ENCODE data around the gene ORC5.
"Not testable (repeated sequence)": the region's sequence is repeated elsewhere in the genome, so short reads cannot be mapped to it uniquely, and the experiment has no call there.

ORC5 gene

GRCh38 chr7:104192434-104192833 lies 15.4 kb downstream of the ORC5 start:
- DNase-seq (ENCODE audit: low read depth), result no peak

- DNase-seq (ENCODE audit: low read depth), result peak; percentile 17
These were observed 22.5 kb downstream of the ORC5 start for GRCh38 chr7:104185346-104185745.

DNA sequence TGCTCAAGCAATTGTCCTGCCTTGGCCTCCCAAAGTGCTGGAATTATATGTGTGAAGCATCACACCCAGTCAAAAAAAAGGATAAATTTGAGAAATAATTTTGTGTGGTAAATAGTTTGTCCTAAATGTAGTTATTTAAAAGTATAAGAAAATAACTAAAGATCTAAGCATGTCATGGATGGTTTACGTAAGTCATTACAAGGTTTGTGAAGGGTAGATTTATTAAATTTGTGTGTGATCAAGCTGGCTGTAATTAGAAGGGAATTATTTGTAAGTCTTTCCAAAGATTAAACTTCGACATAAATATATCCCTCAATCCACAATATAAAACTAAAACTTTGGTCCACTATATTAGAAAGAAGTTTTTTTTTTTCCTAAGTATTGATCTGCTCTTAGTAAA lies 28.6 kb downstream of the ORC5 start:
- no peak for DNase-seq (ENCODE audit: low read depth)

DNA sequence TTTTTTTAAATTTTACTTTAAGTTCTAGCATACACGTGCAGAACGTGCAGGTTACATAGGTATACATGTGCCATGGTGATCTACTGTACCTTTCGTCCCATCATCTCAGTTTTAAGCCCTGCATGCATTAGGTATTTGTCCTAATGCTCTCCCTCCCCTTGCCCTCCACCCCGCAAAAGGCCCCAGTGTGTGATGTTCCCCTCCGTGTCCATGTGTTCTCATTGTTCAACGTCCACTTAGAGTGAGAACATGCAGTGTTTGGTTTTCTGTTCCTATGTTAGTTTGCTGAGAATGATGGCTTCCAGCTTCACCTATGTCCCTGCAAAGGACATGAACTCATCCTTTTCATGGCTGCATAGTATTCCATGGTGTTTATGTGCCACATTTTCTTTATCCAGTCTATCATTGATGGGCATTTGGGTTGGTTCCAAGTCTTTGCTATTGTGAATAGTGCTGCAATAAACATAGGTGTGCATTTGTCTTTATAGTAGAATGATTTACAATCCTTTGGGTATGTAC lies 30.2 kb downstream of the ORC5 start:
- DNase-seq (ENCODE audit: low read depth), result not testable (repeated sequence)

DNA sequence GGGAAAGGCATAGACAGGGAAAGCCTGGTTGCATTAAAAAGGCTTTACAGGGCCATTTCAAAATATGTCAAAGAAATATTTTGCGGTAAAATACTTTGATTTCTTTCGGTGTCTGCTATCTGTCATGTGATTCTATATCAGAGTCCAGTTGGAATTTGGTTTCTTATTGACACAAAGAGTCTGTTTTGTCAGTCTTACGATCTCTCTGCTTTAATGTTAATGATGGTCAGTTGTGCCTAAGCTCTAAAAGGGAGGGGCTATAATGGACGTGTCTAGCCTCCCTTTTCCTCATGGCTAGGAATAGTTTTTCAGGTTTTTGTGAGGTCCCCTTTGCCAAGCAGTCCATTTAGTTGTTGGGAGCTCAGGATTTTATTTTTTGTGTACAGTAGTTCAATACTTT lies 31.5 kb downstream of the ORC5 start:
- DNase-seq (ENCODE audit: low read depth), result no peak

GRCh38 chr7:104175361-104175984 lies 32.3 kb downstream of the ORC5 start:
- no peak for DNase-seq (ENCODE audit: low read depth)

- no peak for DNase-seq (ENCODE audit: low read depth)
These were observed 33.0 kb downstream of the ORC5 start for GRCh38 chr7:104174798-104175197.

GRCh38 chr7:104162081-104162480 lies 45.7 kb downstream of the ORC5 start:
- no peak for DNase-seq (ENCODE audit: low read depth)

GRCh38 chr7:104161244-104161643 lies 46.6 kb downstream of the ORC5 start:
- DNase-seq (ENCODE audit: low read depth), result no peak

- DNase-seq (ENCODE audit: low read depth), result peak; percentile 32
These were observed 47.4 kb downstream of the ORC5 start for GRCh38 chr7:104160375-104160774.

DNA sequence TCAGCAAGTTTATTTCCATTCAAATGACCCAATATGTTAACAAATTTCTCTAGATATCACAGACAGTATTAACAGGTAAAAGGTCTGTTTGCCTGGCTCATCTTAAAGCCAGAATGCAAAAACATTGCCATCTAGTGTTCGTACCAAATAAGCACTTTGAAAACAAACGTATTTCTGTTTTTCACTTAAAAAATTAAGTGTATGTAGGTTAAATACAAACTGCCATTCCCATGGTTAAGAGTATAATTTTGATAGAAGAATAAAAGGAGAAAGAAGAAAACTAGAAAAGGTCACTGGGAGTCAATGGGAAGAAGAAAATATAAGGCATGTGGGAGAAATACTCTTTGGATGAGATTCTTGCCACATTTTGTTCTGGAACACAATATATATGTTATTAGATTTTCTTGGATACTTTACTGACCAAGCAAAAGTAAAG lies 51.0 kb downstream of the ORC5 start:
- DNase-seq (ENCODE audit: low read depth), result peak; percentile 45

- DNase-seq (ENCODE audit: low read depth), result no peak
These were observed 54.5 kb downstream of the ORC5 start for GRCh38 chr7:104153287-104153686.

GRCh38 chr7:104152468-104152867 lies 55.3 kb downstream of the ORC5 start:
- no peak for DNase-seq (ENCODE audit: low read depth)

GRCh38 chr7:104150470-104150869 lies 57.3 kb downstream of the ORC5 start:
- no peak for DNase-seq (ENCODE audit: low read depth)

GRCh38 chr7:104149822-104150221 lies 58.0 kb downstream of the ORC5 start:
- no peak for DNase-seq (ENCODE audit: low read depth)

DNA sequence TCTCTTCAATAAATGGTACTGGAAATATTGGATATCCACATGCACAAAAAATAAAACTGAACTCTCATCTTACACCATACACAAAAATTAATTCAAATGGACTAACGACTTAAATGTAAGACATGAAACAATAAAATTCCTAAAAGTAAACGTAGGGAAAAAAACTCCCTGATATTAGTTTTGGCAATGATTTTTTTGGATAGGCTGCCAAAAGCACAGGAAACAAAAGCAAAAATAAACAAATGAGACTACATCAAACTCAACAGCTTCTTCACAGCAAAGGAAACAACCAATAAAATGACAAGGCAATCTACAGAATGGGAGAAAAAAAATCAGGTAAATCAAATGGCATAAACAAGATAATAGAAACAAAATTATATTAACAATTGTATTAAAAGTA lies 65.7 kb downstream of the ORC5 start:
- DNase-seq (ENCODE audit: low read depth), result peak; percentile 5

- peak; percentile 82 for DNase-seq (ENCODE audit: low read depth)
These were observed 69.8 kb downstream of the ORC5 start for GRCh38 chr7:104137971-104138370.

GRCh38 chr7:104137511-104137910 lies 70.3 kb downstream of the ORC5 start:
- no peak for DNase-seq (ENCODE audit: low read depth)

- DNase-seq (ENCODE audit: low read depth), result no peak
These were observed 70.8 kb downstream of the ORC5 start for GRCh38 chr7:104136981-104137380.

DNA sequence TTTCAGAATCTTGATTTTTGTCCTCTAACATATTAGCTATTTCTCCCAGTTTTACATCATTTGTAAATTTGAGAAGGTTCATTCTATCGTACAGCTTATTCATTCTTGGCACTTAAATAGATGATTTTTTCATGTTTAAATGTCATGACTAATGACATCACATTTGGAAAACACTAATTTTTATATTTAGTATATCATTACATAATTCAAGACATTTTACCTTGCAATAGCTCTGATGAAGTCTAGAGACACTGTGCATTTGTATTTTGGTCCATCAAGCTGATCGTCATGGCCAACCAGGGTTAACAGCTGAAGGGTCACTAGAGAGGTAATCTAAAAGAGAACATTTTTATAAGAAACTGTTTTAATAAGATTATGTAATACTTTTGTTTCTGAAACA lies 71.3 kb downstream of the ORC5 start:
- no peak for DNase-seq (ENCODE audit: low read depth)

- DNase-seq (ENCODE audit: low read depth), result no peak
These were observed 71.9 kb downstream of the ORC5 start for GRCh38 chr7:104135760-104136558.

- DNase-seq (ENCODE audit: low read depth), result no peak
These were observed 74.6 kb downstream of the ORC5 start for GRCh38 chr7:104133238-104133637.

- DNase-seq (ENCODE audit: low read depth), result no peak
These were observed 77.1 kb downstream of the ORC5 start for GRCh38 chr7:104130726-104131125.
